MCF 10A (cell line): Measurements from ENCODE around the gene MAP3K13. TPM values are rescaled to one million over a fixed set of nuclear protein-coding genes. Genes with fewer than 3 reads are reported as not detected.
A peak's percentile ranks its signal among the peaks of the same experiment; 100 is the strongest.

Experiments
- BruUV-seq: library from RNA; stranded (reverse); fragments of 400-500 nt; replicated peaks from 2 replicates; lab custom pipeline; 2021; lab: Mats Ljungman, UMichigan
- CTCF ChIA-PET: fragments of 300-600 bp; sonication (Branson Sonifier 250); formaldehyde crosslinking; extraction: SDS; loops from one replicate; lab custom pipeline; 2021; ENCODE audit warnings: antibody characterized with exemption, inconsistent platforms; lab: Yijun Ruan, JAX
- POLR2A ChIA-PET: fragments of 300-600, 350-650 bp; sonication (Branson Sonifier 250); formaldehyde crosslinking; extraction: SDS; loops from one replicate; lab custom pipeline; 2020; ENCODE audit warnings: antibody characterized with exemption, inconsistent platforms; lab: Yijun Ruan, JAX
- DNase-seq: peaks from one replicate; pipeline ENCODE4 v3.0.0-alpha.2; 2018; ENCODE audit not compliant: unreplicated experiment
- H3K27ac Mint-ChIP-seq: one replicate; pipeline ENCODE4 v1.8.0; 2022; ENCODE audit warnings: mild to moderate bottlenecking, low read depth, mixed read lengths; ENCODE audit not compliant: unreplicated experiment
- H3K27me3 Mint-ChIP-seq: one replicate; pipeline ENCODE4 v1.8.0; 2022; ENCODE audit warnings: mixed read lengths; ENCODE audit not compliant: insufficient read depth, unreplicated experiment
- H3K36me3 Mint-ChIP-seq: one replicate; pipeline ENCODE4 v1.8.0; 2022; ENCODE audit warnings: mild to moderate bottlenecking, moderate library complexity, mixed read lengths; ENCODE audit not compliant: insufficient read depth, unreplicated experiment
- H3K4me1 Mint-ChIP-seq: one replicate; pipeline ENCODE4 v1.8.0; 2022; ENCODE audit warnings: mixed read lengths; ENCODE audit not compliant: insufficient read depth, unreplicated experiment
- H3K4me3 Mint-ChIP-seq: one replicate; pipeline ENCODE4 v1.8.0; 2022; ENCODE audit warnings: mild to moderate bottlenecking, moderate library complexity, mixed read lengths; ENCODE audit not compliant: unreplicated experiment
- H3K9me3 Mint-ChIP-seq: one replicate; pipeline ENCODE4 v1.8.0; 2022; ENCODE audit warnings: mixed read lengths; ENCODE audit not compliant: unreplicated experiment
- intact Hi-C: fragments of 100-400 bp; cut with micrococcal nuclease; formaldehyde crosslinking; loops from 2 replicates; pipeline ENCODE4 v1.14.1; 2022
- total RNA-seq: library from RNA; stranded (reverse); gene quantifications from 2 replicates; pipeline ENCODE4 v1.2.3, GENCODE V29; 2022
- TF ChIP-seq, protein P1 (sequence below): fragments of 200-600 bp; IDR thresholded peaks from one replicate; pipeline ENCODE4 v1.8.0; 2022; ENCODE audit warnings: antibody characterized with exemption, mild to moderate bottlenecking; ENCODE audit not compliant: unreplicated experiment

MAP3K13 gene
- total RNA-seq, 1 experiment from 2014 or later: 15.8 TPM

DNA sequence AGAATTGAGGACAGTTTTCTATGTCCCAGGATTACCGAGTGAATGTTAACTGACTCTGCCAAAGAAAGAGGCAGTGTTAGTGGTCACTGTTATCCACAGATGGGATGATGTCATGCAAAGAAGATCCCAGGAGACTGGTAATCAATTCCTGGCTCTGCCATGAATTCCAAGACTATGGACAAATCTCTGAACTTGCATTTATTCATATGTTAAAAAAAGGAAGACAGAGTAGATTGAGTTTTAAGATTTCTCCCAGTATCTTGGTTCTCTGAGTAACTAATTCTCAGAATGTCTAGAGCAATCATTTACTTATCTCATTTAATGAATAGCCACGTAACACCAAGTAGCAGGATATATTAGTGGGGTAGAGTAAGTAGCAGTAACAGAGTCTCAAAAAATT, 11.5 kb upstream of the MAP3K13 start:
- intact Hi-C loops: loop anchor here (5.0 kb wide), 2 partner anchors 206 to 226 kb away; no protein-coding TSS in a partner anchor
- TF ChIP-seq, protein P1, sequence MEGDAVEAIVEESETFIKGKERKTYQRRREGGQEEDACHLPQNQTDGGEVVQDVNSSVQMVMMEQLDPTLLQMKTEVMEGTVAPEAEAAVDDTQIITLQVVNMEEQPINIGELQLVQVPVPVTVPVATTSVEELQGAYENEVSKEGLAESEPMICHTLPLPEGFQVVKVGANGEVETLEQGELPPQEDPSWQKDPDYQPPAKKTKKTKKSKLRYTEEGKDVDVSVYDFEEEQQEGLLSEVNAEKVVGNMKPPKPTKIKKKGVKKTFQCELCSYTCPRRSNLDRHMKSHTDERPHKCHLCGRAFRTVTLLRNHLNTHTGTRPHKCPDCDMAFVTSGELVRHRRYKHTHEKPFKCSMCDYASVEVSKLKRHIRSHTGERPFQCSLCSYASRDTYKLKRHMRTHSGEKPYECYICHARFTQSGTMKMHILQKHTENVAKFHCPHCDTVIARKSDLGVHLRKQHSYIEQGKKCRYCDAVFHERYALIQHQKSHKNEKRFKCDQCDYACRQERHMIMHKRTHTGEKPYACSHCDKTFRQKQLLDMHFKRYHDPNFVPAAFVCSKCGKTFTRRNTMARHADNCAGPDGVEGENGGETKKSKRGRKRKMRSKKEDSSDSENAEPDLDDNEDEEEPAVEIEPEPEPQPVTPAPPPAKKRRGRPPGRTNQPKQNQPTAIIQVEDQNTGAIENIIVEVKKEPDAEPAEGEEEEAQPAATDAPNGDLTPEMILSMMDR: no peak
- H3K4me1 Mint-ChIP-seq: peaks cover 7% of the 10 kb centered on the region
- H3K36me3 Mint-ChIP-seq: no peaks in the 10 kb centered on the region
- ChIA-PET POLR2A (no interaction called here), CTCF (no interaction called here)
- H3K27me3 Mint-ChIP-seq: no peaks in the 10 kb centered on the region
- no peak for DNase-seq
- H3K4me3 Mint-ChIP-seq: no peak overlapping the region
- H3K27ac Mint-ChIP-seq: no peak overlapping the region
- BruUV-seq: no TSS peak
- H3K9me3 Mint-ChIP-seq: no peaks in the 10 kb centered on the region

DNA sequence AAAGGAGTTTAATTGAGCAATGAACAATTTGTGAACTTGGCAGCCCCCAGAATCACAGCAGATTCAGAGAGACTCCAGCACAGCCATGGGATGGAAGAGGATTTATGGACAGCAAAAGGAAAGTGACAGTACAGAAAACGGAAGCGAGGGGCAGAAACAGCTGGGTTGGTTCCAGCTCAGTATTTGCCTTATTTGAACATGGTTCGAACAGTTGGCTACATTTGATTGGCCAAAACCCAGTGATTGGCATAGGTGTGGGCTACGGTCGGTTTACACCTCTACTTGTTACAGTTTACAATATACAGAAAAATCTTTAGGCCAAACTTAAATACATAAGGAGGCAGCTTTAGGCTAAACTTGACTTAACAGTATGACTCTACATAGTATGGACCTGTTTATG, 9.7 kb upstream of the MAP3K13 start:
- POLR2A ChIA-PET: interaction anchor here (1.0 to 1.9 kb wide), 3 partner anchors 10 to 233 kb away, joined by 4 to 5 read pairs (median 4); partner anchors contain the start of gene SENP2

DNA sequence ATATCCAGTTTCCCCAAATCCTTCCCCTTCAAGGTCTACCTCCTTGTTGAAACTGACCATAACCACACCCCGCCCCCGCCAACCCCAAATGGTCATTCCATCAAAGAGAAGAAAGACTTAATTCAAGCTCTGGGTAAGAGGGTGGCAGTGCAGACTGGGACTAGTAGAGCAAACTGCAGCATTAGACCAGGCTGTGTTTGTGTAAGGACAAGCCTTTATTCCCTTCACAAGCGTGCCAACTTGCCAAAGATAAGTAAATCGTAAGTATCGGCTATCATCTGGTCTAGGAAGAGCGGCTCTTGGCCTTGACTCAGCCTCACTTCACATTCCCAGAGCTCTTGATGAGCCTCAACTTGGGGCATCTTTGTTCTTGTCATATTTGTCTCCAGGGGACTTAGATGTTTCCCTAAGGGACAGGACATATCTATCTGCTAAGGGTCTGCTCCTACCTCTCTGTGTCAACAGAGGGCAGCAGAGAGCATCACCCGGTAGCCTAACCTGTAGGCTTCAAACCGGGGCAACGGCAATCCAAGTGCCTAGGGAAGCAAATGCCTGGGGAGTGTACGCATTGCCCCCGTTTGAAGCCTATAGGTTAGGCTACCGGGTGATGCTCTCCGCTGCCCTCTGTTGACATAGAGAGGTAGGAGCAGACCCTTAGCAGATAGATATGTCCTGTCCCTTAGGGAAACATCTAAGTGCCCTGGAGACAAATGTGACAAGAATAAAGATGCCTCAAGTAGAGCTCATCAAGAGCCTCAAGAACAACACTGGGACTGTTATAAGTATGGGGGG, 8.9 kb upstream of the MAP3K13 start:
- POLR2A ChIA-PET: interaction anchor here (0.7 to 1.9 kb wide), 3 partner anchors 12 to 232 kb away, joined by 3 to 4 read pairs (median 4); partner anchors contain the start of gene SENP2
- H3K36me3 Mint-ChIP-seq: no peaks in the 10 kb centered on the region
- peaks cover 7% of the 10 kb centered on the region for H3K4me1 Mint-ChIP-seq
- no TSS peak for BruUV-seq
- H3K9me3 Mint-ChIP-seq: no peaks in the 10 kb centered on the region
- intact Hi-C loops: loop anchor here (5.0 kb wide), 2 partner anchors 203 to 223 kb away; no protein-coding TSS in a partner anchor
- TF ChIP-seq, protein P1: peak; percentile 48
- H3K27ac Mint-ChIP-seq: no peak overlapping the region
- DNase-seq: peak; percentile 87
- H3K4me3 Mint-ChIP-seq: no peak overlapping the region
- CTCF ChIA-PET: interaction anchor here (0.6 to 2.4 kb wide), 12 partner anchors 8 to 1153 kb away, joined by 3 to 12 read pairs (median 4); no protein-coding TSS in a partner anchor
- no peaks in the 10 kb centered on the region for H3K27me3 Mint-ChIP-seq

More for the DNA sequence above, 9.7 kb upstream of the MAP3K13 start:
- no peaks in the 10 kb centered on the region for H3K27me3 Mint-ChIP-seq
- TF ChIP-seq, protein P1: no peak
- intact Hi-C loops: loop anchor here (5.0 kb wide), 2 partner anchors 204 to 224 kb away; no protein-coding TSS in a partner anchor
- BruUV-seq: no TSS peak
- DNase-seq: no peak
- no peaks in the 10 kb centered on the region for H3K36me3 Mint-ChIP-seq
- H3K4me1 Mint-ChIP-seq: peaks cover 7% of the 10 kb centered on the region
- no peak overlapping the region for H3K4me3 Mint-ChIP-seq
- no peaks in the 10 kb centered on the region for H3K9me3 Mint-ChIP-seq
- H3K27ac Mint-ChIP-seq: no peak overlapping the region
- CTCF ChIA-PET: interaction anchor here (1.1 to 2.4 kb wide), 5 partner anchors 9 to 71 kb away, joined by 3 to 12 read pairs (median 4); no protein-coding TSS in a partner anchor

DNA sequence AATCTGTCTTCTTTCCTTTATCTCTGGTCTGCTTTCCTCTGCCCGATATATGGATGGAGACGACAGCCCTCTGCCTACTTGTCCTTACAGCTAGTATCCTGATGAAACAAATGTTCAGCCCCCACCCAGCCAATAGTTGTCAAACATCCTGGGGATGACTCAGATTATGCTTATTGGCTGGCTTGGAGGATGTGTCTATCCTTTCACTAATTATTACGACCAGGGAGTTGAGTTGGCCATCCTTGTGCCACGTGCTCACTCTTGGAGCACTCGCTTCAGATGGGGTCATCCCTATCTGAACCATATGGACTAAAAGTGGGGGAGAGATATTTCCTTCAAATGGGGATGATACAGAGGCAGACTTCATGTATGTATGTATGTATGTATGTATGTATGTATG, 6.4 kb upstream of the MAP3K13 start:
- H3K27ac Mint-ChIP-seq: no peak overlapping the region

More for the DNA sequence above, 6.4 kb upstream of the MAP3K13 start:
- no peak for DNase-seq
- peaks cover 5% of the 10 kb centered on the region for H3K4me1 Mint-ChIP-seq
- no peaks in the 10 kb centered on the region for H3K36me3 Mint-ChIP-seq
- no TSS peak for BruUV-seq
- H3K27me3 Mint-ChIP-seq: no peaks in the 10 kb centered on the region
- ChIA-PET POLR2A (interaction anchor here (0.6 to 1.0 kb wide), 2 partner anchors 9 to 38 kb away, joined by 3 to 4 read pairs; no protein-coding TSS in a partner anchor), CTCF (interaction anchor here (0.7 to 1.2 kb wide), 3 partner anchors 107 to 219 kb away, joined by 3 read pairs; no protein-coding TSS in a partner anchor)
- intact Hi-C loops: no loop called here
- H3K4me3 Mint-ChIP-seq: no peak overlapping the region
- TF ChIP-seq, protein P1: no peak
- H3K9me3 Mint-ChIP-seq: no peaks in the 10 kb centered on the region
